ENCODE results near the gene RAB11FIP3. TPM values are rescaled to one million over a fixed set of nuclear protein-coding genes. Genes with fewer than 3 reads are reported as not detected.

Gene RAB11FIP3
- total and polyA plus RNA-seq, 2 of the 13 experiments (the other 11 are each of a cell fraction or from before 2014, with no cell fraction given): 34.3 to 57.6 TPM

- TF ChIP-seq ZNF143 (CRISPR knock-in tag; IDR thresholded peaks at IDR 0.05): no peak
- no peak for TF ChIP-seq ZNF292 (CRISPR knock-in tag; IDR thresholded peaks at IDR 0.05; ENCODE audit: borderline replicate concordance, low read depth)
- TF ChIP-seq ZNF740 (CRISPR knock-in tag; IDR thresholded peaks at IDR 0.05): peak; percentile 38
- no peak for TF ChIP-seq SMARCE1 (IDR thresholded peaks at IDR 0.05; ENCODE audit: borderline replicate concordance)
- no peak for TF ChIP-seq FLYWCH1 (CRISPR knock-in tag; IDR thresholded peaks at IDR 0.05)
- TF ChIP-seq TMF1 (CRISPR knock-in tag; IDR thresholded peaks at IDR 0.05; ENCODE audit: low read depth): no peak
- 0 out of 2 replicates have a peak, but pooled peaks have one; percentile 24 for TF ChIP-seq TAF1 (CRISPR knock-in tag; IDR thresholded peaks at IDR 0.05)
- TF ChIP-seq ZBTB26 (CRISPR knock-in tag; IDR thresholded peaks at IDR 0.05; ENCODE audit: borderline replicate concordance): no peak
- no peak for TF ChIP-seq HMGXB4 (CRISPR knock-in tag; IDR thresholded peaks at IDR 0.05; ENCODE audit: borderline replicate concordance in 1 of 2, low read depth in 1 of 2)
- TF ChIP-seq CBX5 (CRISPR knock-in tag; IDR thresholded peaks at IDR 0.05; ENCODE audit: borderline replicate concordance): no peak
- TF ChIP-seq ZBTB49 (CRISPR knock-in tag; IDR thresholded peaks at IDR 0.05; ENCODE audit: borderline replicate concordance): no peak
- no peak for TF ChIP-seq ZNF484 (CRISPR knock-in tag; IDR thresholded peaks at IDR 0.05; ENCODE audit: borderline replicate concordance, low read depth)
- TF ChIP-seq MTF1 (CRISPR knock-in tag; IDR thresholded peaks at IDR 0.05): no peak
- no peak for TF ChIP-seq HHEX (CRISPR knock-in tag; IDR thresholded peaks at IDR 0.05)
- TF ChIP-seq CENPX (CRISPR knock-in tag; IDR thresholded peaks at IDR 0.05): no peak
- peak; percentile 40; the same call in 1 of the 2 replicates for TF ChIP-seq YEATS4 (CRISPR knock-in tag; IDR thresholded peaks at IDR 0.05; ENCODE audit: borderline replicate concordance)
- no peak for TF ChIP-seq DNMT1 (CRISPR knock-in tag; IDR thresholded peaks at IDR 0.05)
- no peak for TF ChIP-seq ZNF276 (CRISPR knock-in tag; IDR thresholded peaks at IDR 0.05; ENCODE audit: low read depth)
- no peak for TF ChIP-seq SYNCRIP (IDR thresholded peaks at IDR 0.05; ENCODE audit: insufficient read depth, low read depth, low read length)
- TF ChIP-seq NFE2L2 (IDR thresholded peaks at IDR 0.05; ENCODE audit: low read length): no peak
- TF ChIP-seq ETV6 (CRISPR knock-in tag; conservative IDR thresholded peaks at IDR 0.05): no peak
- no peak for TF ChIP-seq SSRP1 (CRISPR knock-in tag; IDR thresholded peaks at IDR 0.05)
These were observed 43.4 kb upstream of the RAB11FIP3 start, which contains the start of gene PGAP6 (continued) for GRCh38 chr16:381789-382717.
